ENCODE results near the gene D2HGDH.
"Not testable (repeated sequence)": the region's sequence is repeated elsewhere in the genome, so short reads cannot be mapped to it uniquely, and the experiment has no call there.

Gene D2HGDH

DNA sequence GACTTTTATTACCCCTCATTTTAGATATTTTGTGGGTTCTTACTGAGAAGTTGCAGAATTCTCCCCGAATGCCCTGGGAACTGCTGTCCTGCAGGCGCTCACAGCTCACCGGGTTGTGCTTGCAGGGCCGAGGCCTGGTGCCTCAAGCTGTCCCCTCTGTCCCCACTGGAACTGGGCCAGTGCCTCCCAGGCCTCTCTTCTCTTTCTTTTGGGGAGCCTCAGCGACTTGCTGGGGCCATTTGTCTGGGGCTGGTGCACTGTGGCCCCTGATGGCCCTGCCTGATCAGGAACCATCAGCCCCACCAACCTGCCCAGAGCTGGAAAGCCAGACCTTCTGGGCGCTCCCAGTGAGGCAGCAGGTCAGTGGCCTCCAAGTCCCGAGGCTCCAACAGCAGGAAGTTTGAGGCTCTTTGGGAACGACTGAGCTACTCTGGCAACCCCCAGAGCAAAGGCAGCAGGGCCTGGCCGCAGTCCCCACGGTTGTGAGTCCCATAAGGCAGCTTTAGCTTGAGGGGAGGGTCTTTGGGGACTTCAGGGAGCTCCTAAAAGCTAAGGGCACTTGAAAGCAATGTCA lies 59.9 kb downstream of the D2HGDH start:
- DNase-seq (ENCODE audit: low spot score) = no peak

DNA sequence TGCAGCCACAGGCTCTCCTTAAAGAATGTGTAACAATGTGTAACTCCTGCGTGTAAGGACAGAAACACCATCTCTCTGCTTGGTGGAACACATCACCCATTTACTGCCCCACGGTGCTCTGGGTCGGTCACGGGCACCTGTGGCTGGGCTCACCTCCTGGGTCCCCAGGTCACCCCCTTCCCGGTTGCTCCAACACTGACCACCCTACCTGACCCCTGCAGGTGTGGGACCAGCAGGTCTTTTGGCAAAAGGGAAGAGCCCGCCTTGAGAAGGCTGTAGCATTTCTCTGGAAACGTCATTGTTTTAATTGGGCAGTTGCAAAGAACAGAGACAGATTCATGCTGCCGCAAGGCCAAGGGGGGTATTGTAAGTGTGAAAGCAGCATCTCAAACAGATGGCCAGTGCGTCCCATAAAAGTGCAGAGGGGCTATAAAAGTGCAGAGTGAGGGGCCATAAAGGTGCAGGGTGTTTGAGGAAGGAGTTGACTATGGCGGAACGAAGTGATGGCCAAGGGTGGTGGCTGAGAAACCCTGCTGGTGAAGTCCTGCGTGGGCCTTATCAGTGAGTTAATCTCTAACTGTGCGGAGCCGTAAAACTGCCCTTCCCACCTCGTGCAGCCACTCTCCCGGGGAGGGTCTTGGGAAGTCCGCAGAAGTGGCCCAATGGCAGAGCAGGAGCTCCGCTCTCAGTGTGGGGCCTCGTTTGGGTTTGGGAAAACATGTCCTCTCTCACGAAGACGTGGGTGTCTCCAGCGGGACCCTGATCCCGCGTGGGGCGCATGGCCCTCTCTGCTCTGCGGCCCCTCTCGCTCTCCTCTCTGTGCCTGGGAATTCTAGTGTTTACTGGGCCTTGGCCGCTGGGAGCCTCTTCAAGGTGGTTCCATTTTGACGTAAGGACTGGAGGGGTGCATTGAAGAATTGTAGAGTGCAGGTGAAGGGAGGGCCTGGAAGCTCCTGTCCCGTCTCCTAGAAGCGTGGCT lies 60.9 kb downstream of the D2HGDH start:
- DNase-seq (ENCODE audit: low spot score) = peak; percentile 14

DNA sequence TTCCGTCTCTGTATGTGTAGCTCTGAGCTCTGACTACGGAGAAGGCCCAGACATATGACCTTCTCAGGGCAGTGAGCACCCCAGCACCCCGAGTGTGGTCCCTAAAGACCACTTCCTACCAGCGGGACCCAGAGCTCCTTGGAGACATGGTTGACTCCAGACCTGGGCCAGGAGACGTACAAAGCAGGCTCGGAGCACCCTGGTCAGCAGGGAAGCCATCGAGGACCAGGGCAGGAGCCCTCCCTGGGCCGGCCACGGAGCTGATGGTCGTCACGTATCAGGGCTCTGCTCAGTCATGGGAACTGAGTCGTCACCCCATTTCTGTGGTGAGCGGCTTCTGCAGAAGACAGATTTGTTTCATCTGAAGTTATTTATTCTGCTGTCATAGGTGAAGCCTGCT lies 61.8 kb downstream of the D2HGDH start:
- DNase-seq (ENCODE audit: low spot score) = no peak

DNA sequence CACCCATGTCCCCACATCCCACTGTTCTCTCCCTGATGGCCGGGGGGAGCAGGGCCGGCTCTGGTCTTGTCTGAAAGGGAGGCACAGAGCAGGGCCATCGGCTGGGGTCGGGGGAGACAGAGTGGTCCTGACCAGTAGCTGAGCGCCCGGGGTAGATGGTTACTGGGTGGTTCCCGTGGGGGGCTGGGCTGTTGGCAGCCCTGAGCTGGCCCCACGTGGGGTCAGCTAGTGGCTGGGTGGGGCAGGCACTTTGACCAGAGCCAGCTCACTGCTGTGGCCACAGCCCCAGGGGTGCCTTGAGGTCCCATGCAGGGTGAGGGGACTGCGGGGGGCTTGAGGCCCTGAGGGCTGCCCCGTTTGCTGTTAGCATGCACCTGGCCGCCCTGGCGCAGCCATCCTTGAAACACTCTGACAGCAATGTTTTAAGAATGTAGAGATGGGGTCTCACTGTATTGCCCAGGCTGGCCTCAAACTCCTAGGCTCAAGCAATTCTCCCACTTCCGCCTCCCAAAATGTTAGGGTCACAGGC lies 62.2 kb downstream of the D2HGDH start:
- DNase-seq (ENCODE audit: low spot score) = no peak

DNA sequence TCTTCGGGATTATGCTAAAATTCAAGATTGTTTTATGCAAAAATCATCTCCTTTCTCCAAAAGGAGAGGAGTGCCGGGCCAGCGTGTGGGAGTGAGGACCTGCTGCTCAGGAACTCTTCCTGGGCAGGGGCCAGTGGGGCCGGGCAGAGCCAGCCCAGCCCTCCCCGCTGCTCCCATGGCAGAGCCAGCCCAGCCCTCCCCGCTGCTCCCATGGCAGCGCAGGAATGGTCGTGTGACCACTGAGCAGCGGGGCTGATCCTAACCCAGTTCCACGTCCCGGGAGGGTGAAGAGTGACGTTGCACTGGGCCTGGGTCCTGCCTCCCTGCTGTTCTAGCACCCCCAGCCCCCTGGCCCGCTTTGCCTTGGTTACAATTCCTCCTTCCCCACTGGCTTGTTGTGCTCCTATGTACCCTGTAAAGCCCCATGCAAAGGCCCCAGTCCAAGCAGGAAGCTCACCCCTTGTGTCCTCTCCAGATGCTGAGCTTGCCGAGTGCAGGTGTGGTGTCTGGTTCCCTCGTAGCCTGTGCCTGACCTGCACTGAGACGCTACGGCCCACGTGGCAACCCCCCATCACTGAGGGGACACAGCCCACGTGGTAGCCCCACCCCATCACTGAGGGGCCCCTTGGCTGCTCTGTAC lies 63.1 kb downstream of the D2HGDH start:
- DNase-seq (ENCODE audit: low spot score) = no peak

DNA sequence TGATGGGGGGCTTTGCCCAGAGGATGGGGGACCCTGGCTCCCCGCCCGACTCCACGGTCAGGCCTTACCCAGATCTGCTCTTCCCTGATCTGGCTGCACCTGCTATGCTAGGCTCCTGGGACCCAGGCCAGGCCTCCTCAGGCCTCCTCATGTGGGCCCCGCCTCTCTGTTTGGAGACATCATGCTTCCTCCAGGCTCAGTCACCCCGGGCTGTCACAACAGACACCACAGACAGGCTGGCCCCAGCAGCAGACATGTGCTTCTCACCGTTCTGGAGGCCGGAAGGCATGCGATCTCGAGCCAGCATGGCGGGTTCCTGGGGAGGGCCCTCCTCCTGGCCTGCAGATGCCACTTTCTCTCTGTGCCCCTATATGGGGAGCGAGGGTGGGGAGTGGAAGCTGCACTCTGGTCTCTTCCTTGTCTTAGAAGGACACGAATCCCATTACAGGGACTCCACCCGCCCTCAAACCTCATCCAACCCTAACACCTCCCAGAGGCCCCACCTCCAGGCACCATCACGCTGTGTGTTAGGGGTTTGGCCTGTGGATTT lies 63.7 kb downstream of the D2HGDH start:
- no peak for DNase-seq (ENCODE audit: low spot score)

DNA sequence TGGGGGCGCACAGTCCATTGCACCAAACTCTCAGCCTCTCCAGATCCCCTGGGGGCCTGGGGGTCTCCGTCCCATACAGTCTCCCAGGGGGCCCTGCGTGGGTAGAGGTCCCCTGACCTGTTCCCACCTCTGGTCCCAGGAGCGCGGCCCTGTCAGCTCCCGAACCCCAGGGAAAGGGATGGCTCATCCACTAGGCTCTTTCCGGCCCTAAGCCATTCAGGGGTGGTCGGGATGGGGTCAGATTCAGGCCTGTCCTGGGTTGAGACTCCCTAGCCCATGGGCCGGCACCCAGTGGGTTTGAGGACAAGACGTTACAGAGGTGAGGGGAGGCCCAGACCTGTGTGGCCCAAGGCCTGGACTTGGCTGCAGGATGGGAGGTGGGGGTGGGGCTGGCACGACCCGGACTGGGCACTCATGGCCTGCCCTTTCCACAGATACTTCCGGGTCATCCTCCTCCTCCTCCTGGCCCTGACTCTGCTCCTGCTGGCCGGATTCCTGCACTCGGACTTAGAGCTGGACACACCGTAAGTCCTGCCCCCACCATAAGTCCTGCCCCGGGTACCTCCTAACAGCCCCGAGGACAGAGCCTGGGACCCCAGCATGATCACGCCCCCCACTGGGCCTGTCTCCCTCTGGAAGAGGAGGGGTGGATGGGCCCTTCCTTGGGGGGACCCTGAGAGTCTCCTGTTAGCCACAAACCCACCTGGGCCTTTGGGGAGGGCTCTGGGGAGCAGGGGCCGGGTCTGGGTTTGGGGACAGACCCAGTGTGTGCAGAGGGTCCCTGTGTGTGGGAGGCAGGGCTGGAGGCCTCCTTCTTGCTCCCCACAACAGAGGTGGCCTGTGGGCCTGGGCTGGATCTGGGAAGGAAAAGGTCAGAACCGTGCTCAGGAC lies 64.4 kb downstream of the D2HGDH start:
- no peak for DNase-seq (ENCODE audit: low spot score)

DNA sequence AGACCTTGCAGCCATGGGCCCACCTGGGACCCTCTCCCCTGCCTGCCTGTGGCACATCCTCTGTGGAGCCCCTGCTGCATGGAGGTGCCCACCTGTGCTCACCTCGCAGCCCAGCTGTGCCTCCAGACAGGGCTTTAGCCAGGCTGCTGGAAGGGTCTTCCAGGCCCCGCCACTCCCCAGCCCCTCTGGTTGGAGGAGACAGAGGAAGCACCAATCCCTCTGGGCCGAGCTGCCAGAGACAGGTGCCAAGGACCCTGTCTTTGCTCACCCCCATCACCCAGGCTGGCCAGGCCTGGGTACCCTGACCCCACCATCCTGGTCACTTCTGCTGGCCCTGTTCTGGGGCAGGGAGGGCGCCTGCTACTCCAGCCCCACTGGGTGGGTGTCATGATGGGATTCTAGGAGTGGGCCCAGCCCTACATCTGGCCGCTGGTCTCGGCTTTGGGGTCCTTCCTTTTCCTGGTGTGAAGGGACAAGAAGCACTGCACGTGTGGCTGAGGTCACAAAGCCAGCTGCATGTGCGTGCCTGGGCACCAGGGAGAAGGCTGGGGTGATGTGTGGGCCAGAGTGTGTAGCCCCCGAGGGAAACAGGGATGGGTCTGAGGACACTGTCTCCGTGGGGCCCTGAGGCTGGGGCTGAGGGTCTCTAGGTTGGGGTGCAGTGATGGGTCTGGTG lies 65.2 kb downstream of the D2HGDH start:
- DNase-seq (ENCODE audit: low spot score) = no peak

DNA sequence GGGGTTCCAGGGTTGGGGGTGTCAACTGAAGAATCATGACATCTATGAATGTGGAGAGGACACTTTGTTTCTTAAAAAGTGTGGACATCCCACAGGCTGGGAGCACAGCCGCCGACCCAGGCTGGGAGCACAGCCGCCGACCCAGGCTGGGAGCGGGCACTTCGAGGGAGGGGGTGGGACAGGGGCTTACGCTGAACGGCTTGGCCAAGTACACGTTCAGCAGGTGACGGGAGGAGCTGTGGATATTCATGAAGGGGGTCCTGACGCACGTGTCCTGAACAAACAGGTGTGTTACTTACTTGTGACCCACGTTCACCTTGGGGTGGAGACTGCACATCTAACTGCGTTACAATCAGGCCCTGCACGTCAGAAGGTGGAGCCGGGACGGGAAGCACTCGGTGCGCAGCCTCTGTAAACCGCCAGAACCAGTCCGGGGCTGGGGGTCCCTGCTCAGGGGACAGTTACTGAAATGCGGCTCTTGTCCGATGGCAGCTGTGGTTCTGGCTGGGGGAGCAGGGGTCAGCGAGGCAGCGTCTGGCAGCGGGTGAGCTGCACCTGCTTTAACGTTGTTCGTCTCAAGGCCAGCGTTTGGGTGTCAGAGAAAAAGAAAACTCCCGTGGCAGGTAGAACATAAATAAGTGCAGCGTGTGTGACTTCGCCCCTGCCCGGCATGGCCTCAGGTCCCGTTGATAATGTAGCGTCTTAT lies 65.9 kb downstream of the D2HGDH start:
- DNase-seq (ENCODE audit: low spot score) = not testable (repeated sequence)

DNA sequence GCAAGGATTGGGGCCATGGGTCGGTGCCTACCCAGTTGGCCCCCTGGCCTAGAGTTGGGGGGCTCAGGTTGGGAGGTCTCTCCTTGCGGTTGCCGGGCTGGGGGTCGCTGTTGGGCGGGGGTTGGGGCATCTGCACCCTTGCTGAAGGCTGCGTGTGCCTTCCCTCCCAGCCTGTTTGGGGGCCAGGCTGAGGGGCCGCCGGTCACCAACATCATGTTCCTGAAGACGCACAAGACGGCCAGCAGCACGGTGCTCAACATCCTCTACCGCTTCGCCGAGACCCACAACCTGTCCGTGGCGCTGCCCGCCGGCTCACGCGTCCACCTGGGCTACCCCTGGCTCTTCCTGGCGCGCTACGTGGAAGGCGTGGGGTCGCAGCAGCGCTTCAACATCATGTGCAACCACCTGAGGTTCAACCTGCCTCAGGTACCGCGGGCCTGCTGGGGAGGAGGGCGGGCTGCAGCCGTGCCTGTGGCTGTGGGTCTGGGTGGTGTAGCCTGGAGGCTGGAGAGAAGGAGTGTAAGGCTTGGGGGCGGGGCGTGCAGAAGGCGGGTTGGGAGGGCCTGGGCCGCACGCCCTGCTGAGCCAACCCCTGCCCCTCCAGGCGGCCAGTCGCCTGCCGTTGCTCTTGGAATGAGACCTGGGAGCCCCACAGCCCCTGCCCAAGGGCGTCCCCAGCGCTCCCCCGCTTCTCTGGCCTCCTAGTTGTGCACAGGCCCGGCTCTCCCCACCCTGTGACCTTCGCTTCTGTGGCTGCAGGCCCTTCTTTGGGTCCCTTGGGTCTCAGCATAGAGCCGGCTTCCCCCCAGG lies 67.4 kb downstream of the D2HGDH start:
- no peak for DNase-seq (ENCODE audit: low spot score)

DNA sequence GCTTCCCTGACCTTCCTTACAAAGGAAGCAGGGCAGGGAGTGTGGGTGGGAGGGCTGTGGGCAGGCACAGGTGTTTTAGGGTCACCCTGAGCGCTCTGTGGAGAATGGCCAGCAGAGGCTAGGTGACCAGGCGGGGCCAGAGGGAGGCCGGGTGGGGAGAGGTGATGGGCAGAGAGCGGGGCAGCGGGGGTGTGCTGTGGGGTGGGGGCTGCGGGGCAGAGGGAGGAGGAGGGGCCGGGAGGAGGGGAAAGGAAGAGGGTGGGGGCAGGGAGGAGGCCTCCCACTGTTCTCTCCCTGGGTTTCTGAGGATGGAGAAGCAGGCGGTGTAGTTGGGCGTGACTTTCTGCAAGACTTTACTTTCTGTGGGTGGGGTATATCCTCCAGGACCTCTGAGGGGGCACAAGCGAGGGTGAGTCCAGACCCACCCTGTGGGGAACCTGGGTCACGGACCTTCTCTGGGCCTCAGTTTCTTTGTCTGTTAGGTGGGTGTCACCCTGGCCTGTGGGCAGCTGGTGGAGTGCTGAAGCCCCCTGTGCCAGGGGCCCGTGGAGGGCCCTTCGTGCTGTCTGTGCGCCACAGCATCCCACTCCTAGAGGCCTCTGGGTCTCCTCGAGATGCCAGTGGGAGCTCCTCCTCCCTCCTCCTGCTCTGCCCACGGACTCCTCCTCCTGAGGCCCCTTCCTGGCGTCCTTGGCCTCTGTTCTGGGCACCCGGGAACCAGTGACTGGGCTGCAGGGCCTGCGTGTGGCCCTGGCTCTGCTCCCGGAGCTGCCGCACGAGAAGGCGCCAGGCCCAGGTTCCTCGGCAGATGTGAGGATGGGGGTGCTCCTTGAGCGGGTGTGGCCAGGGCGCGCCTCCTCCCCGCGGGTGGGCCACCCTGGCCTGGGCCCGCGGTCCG lies 68.2 kb downstream of the D2HGDH start:
- DNase-seq (ENCODE audit: low spot score) = no peak

DNA sequence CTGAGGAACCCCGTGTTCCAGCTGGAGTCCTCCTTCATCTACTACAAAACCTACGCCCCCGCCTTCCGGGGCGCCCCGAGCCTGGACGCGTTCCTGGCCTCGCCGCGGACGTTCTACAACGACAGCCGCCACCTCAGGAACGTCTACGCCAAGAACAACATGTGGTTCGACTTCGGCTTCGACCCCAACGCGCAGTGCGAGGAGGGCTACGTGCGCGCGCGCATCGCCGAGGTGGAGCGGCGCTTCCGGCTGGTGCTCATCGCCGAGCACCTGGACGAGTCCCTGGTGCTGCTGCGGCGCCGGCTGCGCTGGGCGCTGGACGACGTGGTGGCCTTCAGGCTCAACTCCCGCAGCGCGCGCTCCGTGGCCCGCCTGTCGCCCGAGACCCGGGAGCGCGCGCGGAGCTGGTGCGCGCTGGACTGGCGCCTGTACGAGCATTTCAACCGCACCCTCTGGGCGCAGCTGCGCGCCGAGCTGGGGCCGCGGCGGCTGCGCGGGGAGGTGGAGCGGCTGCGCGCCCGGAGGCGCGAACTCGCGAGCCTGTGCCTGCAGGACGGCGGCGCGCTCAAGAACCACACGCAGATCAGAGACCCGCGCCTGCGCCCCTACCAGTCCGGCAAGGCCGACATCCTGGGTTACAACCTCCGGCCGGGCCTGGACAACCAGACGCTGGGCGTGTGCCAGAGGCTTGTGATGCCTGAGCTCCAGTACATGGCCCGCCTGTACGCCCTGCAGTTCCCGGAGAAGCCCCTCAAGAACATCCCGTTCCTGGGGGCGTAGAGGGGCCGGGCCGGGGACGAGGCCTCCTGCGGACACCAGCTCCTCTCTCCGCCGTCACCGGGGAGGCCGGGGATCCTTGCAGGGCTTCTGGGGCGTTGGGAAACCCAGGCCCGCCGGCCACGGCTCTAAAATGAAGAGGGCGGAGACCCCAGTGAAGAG lies 69.2 kb downstream of the D2HGDH start:
- DNase-seq (ENCODE audit: low spot score) = no peak

DNA sequence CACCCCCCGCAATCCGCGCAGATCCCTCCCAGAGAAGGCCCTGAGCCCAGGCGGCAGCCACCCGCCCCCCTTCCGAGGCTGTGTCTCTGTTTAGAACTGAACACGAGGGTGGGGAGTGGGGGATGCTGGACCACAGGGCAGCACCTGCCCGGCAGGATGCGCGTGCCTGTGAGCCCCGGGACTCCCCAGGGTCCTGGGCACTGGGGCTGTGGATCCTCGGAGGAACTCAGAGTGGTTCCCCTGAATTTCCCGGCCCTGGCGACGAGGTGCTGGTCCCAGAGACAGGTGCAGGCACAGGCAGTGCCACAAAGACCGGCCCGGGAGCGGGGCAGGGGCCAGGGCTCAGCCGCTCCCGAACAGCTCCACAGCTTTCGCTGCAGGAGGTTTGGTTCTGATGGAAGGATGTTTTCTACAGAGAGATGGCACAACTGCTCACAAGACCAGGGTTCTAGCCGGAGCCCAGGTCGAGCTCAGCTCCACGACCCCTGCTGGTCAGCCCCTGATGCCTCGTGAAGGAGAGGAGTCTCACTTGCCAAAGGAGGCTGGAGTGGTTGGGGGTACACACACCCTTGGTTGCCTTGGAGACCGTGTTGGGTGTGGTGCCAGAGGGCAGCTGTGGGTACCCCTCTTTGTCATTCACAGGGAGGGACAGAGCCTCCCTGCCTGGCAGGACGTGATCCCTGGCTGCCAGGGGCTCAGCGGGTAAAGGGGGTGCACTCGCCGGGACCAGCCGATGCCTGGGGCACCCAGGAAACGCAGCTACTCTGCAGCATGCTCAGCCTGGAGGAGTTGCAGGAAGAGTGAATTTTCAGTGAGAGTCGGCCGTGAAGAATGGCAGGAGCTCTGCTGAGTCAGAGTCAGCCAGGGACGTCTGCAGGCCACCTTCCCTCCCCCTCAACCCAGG lies 70.1 kb downstream of the D2HGDH start:
- no peak for DNase-seq (ENCODE audit: low spot score)

DNA sequence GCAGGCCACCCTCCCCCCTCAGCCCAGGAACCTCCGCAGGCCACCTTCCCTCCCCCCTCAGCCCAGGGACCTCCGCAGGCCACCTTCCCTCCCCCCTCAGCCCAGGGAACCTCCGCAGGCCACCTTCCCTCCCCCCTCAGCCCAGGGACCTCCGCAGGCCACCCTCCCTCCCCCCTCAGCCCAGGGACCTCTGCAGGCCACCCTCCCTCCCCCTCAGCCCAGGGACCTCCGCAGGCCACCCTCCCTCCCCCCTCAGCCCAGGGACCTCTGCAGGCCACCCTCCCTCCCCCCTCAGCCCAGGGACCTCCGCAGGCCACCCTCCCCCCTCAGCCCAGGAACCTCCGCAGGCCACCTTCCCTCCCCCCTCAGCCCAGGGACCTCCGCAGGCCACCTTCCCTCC lies 71.8 kb downstream of the D2HGDH start:
- not testable (repeated sequence) for DNase-seq (ENCODE audit: low spot score)

DNA sequence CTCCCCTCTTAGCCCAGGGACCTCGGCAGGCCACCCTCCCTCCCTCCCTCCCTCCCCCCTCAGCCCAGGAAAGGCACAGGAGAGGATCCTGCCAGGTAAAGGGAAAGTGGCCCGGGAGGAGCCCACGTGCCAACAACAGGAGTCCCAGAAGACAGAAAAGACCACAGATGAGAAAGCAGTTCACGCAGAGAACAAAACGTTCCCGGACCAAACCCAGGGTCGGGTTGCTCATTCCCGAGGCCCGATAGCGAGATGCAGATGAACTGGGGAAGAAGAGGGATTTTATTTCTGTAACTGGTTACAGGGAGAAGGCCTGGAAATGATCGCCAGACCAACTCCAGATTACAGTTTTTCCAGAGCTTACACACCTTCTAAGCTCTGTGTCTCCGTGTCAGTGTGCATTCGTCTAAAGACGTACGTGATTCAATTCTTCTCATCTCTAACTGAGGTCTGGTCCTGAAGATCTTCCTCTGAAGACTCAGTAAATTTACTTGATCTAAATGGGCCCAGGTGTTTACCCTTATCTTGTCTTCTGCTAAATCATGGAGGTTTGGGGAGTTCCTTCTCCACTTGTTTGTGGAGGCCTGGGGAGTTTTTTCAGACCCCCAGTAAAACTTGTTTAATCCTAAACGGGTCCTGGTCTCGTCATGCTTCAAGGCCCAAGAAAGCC lies 73.8 kb downstream of the D2HGDH start:
- DNase-seq (ENCODE audit: low spot score) = no peak
